GM18505 (cell line): ENCODE data around the gene BTBD9.

Experiments used
- ATAC-seq: cut with Tn5 transposase; IDR thresholded peaks from one replicate; pipeline ENCODE4 v1.9.1; 2021; ENCODE audit not compliant: unreplicated experiment
- POLR2A ChIP-seq: IDR thresholded peaks from 4 replicates; pipeline ENCODE4 v1.6.1; 2011; ENCODE audit warnings: borderline replicate concordance; ENCODE audit not compliant: insufficient read depth, insufficient read length; ENCODE audit errors: extremely low read depth

BTBD9 gene

GRCh38 chr6:38233161-38233791 lies 406.5 kb downstream of the BTBD9 start:
- ATAC-seq: no peak

GRCh38 chr6:38225766-38226165 lies 414.0 kb downstream of the BTBD9 start:
- no peak for ATAC-seq
- TF ChIP-seq POLR2A: no peak

More at GRCh38 chr6:38233161-38233791, 406.5 kb downstream of the BTBD9 start:
- TF ChIP-seq POLR2A: no peak

- TF ChIP-seq POLR2A: no peak
- ATAC-seq: no peak
These were observed 418.5 kb downstream of the BTBD9 start for GRCh38 chr6:38221251-38221650.

- TF ChIP-seq POLR2A: no peak
- ATAC-seq: no peak
These were observed 419.5 kb downstream of the BTBD9 start for GRCh38 chr6:38220069-38220723.

- no peak for ATAC-seq
- TF ChIP-seq POLR2A: no peak
These were observed 421.5 kb downstream of the BTBD9 start for GRCh38 chr6:38218235-38218634.

- no peak for ATAC-seq
- no peak for TF ChIP-seq POLR2A
These were observed 423.3 kb downstream of the BTBD9 start for GRCh38 chr6:38216451-38216850.

GRCh38 chr6:38215651-38216311 lies 423.9 kb downstream of the BTBD9 start:
- no peak for TF ChIP-seq POLR2A
- ATAC-seq: no peak

GRCh38 chr6:38215225-38215624 lies 424.5 kb downstream of the BTBD9 start:
- ATAC-seq: no peak
- TF ChIP-seq POLR2A: no peak

- no peak for ATAC-seq
These were observed 425.6 kb downstream of the BTBD9 start for GRCh38 chr6:38214159-38214558.

GRCh38 chr6:38213251-38213658 lies 426.5 kb downstream of the BTBD9 start:
- no peak for ATAC-seq
- TF ChIP-seq POLR2A: no peak

More at GRCh38 chr6:38214159-38214558, 425.6 kb downstream of the BTBD9 start:
- TF ChIP-seq POLR2A: no peak

- ATAC-seq: no peak
- no peak for TF ChIP-seq POLR2A
These were observed 427.1 kb downstream of the BTBD9 start for GRCh38 chr6:38212579-38212978.

- TF ChIP-seq POLR2A: no peak
- ATAC-seq: no peak
These were observed 427.6 kb downstream of the BTBD9 start for GRCh38 chr6:38212116-38212515.

- TF ChIP-seq POLR2A: no peak
- ATAC-seq: no peak
These were observed 430.1 kb downstream of the BTBD9 start for GRCh38 chr6:38209371-38210260.
